ENCODE results near the gene TMEM183A.
A peak's percentile ranks its signal among the peaks of the same experiment; 100 is the strongest.

TMEM183A gene

DNA sequence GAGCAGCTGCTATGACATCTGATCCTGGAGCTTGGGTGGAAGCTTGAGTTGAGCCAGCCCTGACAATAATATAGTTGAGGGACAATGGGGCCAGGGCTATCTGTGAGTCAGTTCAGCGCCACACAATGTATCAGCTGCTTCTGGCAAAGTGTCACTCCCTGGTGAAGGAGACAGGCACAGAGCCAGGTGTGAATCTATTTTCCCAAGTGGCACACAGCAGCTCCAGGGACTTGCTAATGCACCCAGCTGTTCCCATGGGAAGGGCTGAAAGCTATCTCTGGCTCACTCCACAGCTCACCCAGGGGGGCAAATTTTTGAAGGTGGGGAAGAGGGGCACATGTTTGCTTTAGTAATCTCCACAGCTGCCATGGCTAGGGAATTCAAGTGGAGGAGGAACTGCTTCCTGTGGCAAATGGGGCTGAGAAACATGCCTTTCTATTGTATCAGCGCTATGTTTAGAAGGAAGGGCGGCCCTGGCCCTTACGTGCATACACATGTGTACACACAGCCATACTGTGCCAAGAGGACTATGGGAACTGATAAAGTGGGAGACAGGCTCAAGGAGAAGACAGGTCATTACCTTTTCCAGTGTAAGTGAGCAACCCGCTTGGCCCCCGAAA lies 42.3 kb upstream of the TMEM183A start:
- DNase-seq (ENCODE audit: insufficient read length, low spot score) (no peak), FAIRE-seq (no peak)
- no peak for TF ChIP-seq CTCF (IDR thresholded peaks at IDR 0.05; ENCODE audit: insufficient read depth, missing control alignments)

DNA sequence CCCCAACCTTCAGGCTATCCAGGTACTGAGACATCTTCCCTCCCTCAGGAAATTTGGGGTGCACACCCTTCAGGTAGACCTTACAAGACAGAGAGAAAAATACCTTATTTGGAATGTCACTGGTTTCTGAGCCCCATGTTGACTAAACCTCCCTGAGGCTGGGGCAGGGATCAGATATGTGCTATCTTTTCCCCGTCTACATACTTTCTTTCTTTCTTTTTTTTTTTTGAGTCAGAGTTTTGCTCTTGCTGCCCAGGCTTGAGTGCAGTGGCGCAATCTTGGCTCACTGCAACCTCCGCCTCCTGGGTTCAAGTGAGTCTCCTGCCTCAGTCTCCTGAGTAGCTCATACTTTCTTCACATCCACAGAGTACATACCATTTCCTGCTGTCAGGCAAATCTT lies 41.8 kb upstream of the TMEM183A start:
- no peak for TF ChIP-seq CTCF (IDR thresholded peaks at IDR 0.05; ENCODE audit: insufficient read depth, missing control alignments)
- FAIRE-seq (no peak), DNase-seq (ENCODE audit: insufficient read length, low spot score) (no peak)

DNA sequence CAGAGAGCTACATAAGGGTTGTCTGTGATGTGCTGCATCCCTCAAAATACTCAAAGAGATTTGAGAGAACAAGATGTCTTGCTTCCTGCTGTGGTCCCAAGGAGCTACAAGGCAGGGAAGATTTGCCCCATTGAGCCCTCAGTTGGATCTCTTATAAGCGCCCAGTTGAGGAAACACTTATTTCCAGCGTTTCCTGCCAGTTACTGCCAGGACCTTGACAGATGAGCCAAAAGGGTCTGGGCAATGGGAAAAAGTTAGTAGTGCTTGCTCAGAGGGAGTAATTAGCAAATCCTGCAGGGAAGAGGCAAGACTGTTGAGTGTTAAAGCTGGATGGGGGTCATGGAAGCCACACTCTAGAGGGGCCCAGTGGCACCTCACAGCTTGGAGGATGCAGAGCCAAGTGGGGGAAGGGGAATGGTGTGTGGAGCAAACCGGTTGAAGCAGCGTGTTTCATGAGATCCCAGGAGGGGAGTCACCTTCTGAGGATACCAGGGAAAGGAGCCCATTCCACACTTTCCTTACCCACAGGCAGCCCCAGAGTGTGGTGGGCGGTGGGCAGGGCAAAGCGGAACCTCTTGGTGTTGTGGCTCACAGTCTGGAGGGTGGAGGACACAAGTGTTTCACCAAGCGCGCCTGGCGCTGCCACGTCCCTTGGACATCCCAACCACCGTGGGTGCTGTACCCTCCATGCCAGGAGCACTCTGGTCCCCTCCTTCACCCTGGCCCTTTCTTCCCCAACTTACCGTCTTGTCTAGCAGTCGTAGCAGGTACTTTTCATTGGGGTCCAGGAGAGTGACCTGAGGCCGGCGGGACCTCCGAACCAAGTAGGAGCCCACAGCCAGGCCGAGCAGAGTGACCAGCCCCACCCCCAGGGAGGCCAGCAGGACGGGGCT lies 40.9 kb upstream of the TMEM183A start:
- TF ChIP-seq CTCF (IDR thresholded peaks at IDR 0.05; ENCODE audit: insufficient read depth, missing control alignments) = no peak
- DNase-seq (ENCODE audit: insufficient read length, low spot score) (no peak), FAIRE-seq (no peak)

GRCh38 chr1:202967684-202968281 lies 39.4 kb upstream of the TMEM183A start:
- no peak for FAIRE-seq
- no peak for DNase-seq (ENCODE audit: insufficient read length, low spot score)
- no peak for TF ChIP-seq CTCF (IDR thresholded peaks at IDR 0.05; ENCODE audit: insufficient read depth, missing control alignments)

DNA sequence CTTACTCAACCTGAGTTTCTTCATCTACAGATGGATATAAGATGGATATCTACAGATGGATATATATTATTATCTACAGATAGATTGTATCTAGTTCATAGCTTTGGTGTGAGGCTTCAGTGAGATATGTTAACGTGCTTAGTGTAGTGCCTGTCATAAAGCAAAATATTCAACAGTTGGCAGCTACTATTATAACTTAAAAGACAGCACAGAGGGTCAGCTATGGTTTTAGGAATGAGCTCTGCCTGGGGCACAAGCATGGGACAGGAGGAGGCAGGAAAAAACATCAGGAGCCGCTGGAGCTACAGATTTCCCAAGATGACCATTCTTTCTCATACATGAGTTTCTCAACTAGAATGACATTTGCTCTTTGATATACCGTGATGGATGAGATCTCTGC lies 38.8 kb upstream of the TMEM183A start:
- TF ChIP-seq CTCF (IDR thresholded peaks at IDR 0.05; ENCODE audit: insufficient read depth, missing control alignments) = no peak
- no peak for FAIRE-seq
- no peak for DNase-seq (ENCODE audit: insufficient read length, low spot score)

DNA sequence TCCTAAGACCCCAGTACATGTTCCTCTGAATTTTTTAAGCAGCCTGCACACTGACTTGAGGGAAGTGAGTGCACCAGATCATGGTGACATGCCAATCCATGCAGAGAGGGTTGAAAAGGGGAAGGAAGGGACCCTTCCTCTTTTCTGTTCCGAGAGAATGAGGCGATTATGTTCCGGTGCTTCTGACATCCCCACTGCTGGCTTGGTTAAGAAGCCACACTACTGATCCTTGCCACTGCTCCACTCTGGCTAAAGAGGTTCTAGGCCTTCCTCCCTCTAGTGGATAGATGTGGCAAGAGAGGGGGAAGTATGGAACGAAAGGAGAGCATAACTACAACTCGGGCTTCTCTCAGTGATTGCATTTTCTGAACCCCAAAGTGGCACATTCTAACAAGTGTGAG lies 38.3 kb upstream of the TMEM183A start:
- FAIRE-seq (no peak), DNase-seq (ENCODE audit: insufficient read length, low spot score) (no peak)
- TF ChIP-seq CTCF (IDR thresholded peaks at IDR 0.05; ENCODE audit: insufficient read depth, missing control alignments) = peak; percentile 62
